HG02973 (cell line): ENCODE measurements around the gene NKAIN4.
"Not testable (repeated sequence)": the region's sequence is repeated elsewhere in the genome, so short reads cannot be mapped to it uniquely, and the experiment has no call there.

Source experiments
- ATAC-seq: cut with Tn5 transposase; IDR thresholded peaks from one replicate; pipeline ENCODE4 v1.9.1; 2021; ENCODE audit warnings: moderate library complexity; ENCODE audit not compliant: unreplicated experiment

NKAIN4 gene

DNA sequence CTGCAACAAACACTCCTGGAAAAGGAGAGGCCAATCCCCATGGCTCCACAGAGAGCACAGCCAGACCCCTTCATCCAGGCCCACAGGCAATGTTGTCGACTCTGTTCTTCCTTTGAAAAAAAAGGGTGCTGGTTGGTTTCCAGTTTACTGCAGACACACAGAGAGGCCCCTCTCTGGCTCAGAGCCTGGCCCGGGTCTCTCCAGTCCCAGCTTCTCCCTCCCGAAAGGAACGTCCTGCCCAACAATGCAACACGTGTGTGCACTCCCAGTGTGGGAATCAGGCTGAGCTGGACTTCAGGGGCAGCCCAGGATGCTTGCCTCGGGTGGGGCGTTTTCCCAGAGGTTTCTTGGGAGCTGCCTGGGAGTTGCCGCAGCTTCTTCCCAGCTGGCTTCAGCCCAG, 4.5 kb upstream of the NKAIN4 start:
- no peak for ATAC-seq

DNA sequence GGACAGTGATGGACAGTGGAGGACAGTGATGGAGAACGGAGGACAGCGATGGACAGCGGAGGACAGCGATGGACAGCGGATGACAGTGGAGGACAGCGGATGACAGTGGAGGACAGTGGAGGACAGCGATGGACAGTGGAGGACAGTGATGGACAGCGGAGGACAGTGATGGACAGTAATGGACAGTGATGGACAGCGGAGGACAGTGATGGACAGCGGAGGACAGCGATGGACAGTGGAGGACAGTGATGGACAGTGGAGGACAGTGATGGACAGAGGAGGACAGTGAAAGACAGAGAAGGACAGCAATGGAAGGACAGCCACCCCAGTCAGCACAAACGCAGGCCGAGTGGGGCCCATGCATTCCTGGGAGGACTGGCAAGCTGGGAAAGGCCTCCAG, 3.4 kb upstream of the NKAIN4 start:
- no peak for ATAC-seq

DNA sequence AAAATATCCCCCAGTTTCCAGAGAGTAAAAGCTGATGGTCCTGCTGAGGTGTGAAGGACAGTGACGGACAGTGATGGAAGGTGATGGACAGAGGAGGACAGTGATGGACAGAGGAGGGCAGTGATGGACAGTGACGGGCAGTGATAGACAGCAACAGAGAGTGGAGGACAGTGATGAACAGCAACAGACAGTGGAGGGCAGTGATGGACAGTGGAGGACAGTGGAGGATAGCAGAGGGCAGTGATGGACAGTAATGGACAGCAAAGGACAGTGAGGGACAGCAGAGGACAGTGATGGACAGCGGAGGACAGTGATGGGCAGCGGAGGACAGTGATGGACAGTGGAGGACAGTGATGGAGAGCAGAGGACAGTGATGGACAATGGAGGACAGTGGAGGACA, 2.7 kb upstream of the NKAIN4 start:
- no peak for ATAC-seq

DNA sequence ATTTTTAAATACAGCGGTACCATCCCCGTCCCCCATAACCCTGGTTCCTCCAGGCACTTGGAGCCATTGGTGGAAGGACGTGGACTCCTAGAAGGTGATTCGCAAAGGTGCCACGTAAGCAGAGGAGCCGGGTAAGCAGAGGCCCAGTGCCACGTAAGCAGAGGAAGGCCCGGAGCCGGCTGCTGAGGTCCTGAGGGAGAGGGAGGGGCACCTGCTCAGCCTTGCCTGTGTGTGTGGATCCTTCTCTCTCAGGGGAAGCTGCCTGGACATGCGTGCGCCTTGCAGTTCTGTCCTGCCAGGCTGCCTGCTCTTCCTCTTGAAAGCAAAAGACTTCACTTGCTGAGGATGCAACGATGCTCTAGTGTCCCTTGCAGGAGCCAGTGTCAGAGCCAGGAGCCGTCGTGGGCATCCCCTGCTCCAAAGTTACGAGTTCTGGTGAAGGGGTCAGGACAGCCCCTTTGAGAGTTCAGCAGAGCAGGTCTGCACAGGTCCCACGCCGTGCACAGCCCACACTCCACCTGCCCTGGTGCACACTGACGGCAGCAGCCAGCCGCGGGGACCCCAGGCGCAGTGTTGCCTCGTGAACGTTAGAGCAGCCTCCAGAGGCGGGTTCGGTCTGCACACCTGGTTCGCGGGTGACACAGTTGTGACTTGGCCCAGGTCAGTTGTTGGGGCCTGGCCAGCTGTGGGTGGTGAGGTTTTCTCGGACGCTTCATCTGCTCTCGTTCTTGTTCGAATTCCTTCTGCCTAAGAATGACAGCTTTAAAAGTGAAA, 1.9 kb upstream of the NKAIN4 start:
- ATAC-seq, result no peak

DNA sequence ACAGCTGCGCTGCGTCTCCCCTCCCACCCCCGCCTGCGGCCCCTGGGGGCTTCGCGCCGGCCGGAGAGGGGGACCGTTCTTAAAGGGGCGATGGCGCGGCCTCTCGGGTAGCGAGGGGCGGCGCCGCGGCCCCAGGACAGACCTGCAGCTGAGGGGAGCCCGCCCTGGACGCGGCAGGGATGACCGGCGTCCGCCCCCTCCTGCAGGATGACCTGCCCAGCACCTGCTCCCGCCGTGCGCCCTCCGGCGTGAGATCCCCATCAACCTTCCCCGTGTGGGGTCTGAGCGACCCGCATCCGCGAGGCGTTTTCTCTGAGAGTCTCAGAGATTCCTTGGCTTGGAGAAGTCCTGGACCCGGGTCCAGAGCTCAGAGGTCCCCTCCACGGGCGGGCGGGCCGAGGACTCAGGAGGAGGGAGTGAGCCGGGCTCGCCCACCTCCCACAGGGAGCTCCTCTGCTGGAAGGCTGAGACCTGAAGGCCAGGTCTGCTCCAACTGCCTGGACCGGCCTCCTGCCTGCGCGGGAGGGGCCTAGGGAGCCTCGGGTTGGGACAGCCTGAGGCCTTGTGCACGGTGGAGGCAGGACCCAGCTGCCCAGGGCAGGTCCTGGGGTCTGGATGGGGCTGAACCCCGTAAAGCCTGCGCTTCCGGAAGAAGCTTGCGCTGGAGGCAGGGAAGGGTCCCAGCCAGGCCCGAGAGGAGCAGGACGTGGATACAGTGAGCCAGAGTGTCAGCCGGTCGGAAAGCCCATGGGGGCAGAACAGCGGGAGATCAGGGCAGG, 532 bp upstream of the NKAIN4 start:
- no peak for ATAC-seq

DNA sequence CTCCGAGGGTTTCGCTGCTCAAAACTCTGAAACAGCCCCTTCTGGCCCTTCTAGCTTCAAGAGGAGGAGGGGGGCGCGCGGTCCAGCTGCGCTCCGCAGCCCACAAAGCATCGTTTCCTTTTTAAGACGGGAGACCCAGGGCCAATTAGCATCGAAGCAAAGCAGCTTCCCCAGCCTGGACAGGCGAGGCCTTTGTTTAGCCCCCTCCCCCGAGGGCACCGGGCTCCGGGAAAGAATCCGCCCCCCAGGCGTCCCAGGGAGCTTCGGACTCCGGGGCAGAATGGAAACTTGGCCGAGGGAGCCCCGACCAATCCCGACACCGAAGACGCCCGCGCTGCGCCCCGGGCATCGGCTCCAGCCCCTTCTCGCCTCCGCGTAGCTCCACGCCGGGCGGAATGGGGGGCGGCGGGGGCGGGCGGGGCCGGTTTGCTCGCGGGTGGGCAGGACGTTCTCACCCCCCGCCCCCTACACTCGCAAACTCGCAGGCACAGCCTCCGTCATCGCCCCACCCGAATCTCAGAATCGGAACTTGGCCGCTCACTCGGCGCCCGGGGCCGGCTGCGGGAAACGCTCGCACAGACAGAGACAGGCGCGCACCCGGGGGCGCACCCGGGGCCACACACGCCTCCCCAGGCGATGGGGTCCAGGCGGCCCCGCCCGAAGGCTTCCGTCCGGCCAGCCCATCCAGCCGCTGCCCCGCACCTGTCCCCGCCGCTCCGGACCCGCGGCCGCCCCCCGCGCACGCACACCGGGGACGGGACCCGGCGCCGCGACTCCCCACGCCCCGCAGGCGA, 628 bp downstream of the NKAIN4 start:
- ATAC-seq, result no peak

DNA sequence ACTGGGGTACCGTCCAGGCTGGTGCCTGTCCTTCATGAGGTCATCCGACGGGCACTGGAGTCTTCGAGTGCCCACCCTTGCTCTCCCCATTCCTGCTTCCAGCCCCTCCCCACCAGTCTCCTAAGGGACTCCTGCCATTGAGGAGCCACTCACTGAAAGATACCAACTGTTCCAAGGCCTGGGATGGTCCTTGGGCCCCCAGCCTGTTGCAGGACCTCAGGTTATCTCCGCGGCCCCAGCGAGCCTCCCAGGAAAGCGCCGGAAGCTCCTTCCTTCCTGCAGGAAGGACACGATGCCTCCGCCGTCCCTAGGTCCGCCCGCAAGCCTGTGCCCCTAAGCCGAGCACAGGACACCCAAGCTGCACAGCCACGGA, 1.2 kb downstream of the NKAIN4 start:
- ATAC-seq, result no peak

DNA sequence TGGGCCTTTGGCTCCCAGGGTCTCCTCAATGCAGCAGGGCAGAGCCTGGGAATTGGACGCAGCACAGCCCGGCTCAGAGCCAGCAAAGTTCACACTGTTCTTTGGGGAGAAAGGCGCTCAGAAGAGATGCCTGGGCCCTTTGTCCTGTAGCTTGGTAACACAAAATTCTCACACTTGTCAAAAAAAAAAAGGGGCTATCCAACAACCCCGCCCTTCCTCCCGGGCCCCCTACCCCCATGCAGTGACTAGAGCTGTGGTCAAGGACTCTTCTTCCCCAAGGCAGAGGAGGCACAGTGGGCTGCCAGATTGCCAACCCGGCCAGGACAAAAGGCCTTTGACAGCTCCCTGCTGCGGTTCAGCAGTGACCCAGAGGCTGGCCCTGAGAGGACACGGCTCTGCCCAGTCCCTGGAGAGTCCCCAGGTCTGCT, 2.0 kb downstream of the NKAIN4 start:
- no peak for ATAC-seq

DNA sequence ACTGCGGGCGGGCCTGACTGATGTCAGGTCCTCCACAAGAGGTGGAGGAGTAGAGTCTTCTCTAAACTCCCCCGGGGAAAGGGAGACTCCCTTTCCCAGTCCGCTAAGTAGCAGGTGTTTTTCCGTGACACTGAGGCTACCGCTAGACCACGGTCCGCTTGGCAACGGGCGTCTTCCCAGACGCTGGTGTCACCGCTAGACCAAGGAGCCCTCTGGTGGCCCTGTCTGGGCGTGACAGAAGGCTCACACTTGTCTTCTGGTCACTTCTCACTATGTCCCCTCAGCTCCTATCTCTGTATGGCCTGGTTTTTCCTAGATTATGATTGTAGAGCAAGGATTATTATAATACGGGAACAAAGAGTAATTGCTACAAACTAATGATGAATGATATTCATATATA, 2.9 kb downstream of the NKAIN4 start:
- not testable (repeated sequence) for ATAC-seq

DNA sequence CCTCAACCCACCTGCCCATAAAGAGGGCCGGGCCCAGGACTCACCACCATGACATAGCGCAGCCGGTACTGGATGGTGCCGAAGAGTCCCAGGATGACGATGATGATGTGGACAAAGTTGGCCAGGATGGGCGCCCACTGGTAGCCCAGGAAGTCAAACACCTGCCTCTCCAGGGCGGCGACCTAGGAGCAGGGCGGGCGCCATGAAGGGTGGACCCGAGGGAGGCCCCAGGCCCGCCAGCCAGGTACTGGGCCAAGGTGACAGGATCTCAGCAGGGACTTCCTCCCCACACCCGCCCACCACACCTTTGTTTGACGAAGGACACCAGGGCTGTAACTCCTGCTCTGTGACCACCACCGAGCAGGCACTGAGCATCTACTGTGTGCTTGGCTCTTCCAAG, 4.4 kb downstream of the NKAIN4 start:
- no peak for ATAC-seq

DNA sequence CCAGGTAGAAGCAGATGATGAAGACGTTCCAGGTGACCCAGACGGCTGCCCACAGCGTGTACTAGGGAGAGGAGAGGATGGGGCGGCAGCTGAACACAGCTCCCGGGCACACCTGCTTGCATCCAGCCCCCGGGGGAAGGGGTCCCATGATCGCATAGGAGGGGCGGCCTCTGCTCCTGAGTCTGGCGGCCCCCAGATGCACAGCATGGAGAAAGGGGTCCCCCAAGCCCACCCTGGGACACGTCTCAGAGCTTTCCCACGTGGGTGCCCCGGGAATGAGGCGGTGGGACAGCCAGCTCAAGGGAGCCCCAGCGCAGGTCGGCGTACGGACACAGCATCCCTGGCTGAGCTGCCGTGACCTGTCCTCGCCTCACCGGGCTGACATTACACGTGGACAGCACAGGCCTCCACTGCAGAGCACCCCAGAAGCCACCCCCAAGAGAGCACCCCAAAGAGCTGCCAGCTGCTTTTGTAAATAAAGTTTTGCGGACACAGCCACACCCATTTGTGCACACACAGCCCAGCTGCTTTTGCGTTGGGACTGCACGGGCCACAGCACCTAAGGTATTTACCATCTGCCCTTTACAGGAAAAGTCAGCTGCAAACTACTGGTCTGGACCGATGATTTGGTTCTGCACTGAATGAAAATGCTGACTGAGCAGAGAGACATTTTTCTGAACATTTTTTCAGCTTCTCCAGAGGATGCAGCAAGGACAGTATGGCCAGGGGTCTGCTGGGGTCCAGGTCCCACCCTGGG, 5.2 kb downstream of the NKAIN4 start:
- ATAC-seq, result no peak

DNA sequence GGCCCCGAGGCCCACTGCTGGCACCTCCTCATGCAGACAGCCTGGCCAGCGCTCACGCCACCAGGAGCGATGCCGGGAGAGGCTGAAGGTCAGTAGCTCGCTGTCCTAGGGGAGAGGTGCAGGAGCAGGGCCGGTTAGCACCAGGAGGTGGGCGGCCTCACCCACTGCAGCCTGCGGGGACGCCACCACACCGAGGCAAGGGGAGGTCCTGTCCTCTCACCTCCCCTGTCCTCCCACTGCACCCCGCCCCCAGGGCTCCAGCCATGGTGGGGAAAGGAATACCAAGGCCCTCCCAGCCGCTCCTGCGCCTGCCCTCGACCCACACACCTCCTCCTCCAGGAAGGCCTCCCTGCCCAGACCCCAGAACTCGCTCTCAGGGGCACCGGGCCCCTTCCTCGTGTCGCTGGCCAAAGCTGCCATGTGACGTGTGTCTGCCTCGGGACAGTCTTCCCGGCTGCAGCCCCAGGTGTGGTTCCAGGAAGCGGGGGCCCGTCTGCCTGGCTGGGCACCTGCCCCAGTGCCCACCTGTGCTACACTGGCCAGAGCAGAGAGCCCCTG, 6.5 kb downstream of the NKAIN4 start:
- ATAC-seq, result no peak

DNA sequence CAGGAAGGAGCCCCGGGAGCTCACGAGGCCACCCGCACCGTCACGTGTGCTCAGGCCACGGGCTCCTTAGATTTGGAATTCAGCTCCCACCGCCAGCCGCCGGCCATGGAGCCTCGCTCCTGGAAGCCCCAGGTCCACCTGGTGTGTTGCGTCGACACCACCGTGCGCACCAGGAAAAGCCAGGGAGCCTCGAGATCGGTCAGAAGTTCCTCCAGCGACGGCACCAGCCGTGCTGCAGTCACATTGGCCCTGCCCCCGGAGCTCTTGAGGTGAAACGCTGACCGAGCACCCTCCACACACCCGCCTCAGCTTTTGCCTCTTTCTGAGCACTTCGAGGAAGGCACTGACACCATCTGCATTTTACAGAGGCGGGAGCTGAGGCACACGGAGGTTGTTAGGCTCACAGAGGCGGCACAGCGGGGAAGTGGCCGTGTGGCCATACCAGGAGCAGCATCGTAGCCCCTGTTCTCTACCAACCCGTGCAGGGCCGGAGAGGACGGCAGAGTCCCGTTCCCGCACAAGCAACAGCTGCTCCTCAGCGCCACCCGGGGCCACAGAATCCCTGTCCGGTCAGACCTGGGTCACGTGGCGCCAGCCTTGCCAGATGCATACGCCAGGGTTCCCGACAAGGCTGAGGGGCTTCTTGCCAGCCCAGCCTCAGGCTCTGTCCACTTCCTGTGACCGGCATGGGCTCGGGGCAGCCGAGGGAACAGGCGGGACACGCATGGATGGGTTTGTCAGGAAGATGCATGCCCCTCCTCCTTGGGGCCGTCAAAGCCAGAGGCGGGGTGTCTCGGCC, 7.6 kb downstream of the NKAIN4 start:
- no peak for ATAC-seq

DNA sequence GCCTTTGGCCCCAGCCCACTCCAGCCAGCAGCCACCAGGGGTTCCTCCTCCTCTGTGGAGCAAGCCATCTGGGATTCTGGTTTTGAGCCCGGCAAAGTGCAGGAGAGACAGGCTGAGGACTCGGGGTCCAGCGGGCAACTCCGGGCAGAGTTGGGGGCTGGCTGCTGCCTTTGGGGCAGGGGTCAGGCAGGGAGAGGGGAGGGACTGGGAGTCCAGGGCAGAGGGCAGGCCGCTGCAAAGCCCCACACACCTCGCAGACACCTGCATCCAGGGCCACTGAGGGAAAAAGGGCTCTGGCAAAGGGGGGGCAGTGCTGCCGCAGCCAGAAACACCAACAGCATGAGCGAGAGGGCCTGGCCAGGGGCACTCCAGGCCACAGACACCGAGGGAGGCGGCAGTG, 9.8 kb downstream of the NKAIN4 start:
- no peak for ATAC-seq

DNA sequence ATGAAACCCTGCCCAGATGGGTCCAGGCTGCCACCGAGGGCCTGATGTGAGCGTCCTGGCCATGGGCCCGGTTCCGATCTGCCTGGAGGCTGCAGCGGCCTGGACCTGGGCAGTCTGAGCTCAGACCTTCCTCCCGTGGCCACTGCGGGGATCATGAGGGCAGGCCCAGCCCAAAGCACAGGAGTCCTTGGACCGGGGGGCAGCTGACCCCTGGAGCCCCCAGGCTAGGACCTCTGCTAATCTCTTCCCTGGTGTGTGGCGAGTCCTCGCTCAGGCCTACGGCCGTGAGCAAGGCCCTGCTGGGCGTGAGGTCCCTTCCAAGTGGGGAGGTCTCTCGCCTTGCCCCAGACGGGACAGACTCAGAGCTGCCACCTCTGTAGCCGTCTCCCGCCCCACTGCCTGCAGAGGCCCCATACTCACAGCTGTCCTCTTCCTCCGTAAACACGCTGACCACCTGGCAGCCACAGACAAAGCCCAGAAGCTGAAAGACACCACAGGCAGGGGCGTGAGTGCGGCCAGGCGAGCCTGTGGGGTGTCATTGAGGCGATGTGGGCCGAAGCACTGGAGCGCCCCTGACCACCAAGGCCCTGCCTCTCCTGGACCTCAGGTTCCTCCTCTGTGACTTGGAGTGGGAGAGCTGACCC, 10.5 kb downstream of the NKAIN4 start:
- ATAC-seq, result no peak

DNA sequence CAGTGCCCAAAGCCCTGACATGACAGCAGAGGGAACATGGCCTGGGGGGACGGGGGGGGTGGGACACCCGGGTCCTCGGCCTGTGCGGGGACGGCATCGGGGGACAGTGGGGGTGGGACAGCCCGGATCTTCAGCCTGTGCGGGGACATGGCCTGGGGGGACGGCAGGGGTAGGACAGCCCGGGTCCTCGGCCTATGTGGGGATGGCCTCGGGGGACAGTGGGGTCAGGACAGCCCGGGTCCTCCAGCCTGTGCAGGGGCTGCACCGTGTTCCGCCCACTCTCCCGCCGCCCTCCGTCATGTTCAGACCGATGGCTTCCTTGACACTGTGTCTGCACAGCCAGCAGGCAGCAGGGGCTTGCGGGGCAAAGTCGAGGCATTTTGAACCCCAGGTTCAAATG, 11.5 kb downstream of the NKAIN4 start:
- no peak for ATAC-seq

DNA sequence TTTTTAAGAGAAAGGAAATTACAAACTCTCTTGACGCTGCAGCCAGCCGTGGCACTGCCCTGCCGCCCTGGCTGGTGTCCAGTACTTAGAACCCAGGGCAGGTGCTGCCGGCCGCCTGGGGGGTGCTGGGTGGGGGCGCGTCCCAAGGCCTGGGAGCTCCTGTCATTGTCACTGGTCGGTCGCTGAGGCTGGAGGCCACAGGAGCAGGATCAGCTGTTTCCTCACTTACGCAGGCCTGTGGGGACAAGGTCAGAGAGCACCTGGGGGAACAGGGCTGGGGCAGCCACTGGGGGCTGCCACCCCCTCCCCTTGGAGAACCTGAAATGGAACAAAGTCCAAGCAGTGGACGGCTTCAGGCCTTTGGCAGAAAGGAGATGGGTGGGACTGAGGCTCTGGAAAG, 13.0 kb downstream of the NKAIN4 start:
- no peak for ATAC-seq

DNA sequence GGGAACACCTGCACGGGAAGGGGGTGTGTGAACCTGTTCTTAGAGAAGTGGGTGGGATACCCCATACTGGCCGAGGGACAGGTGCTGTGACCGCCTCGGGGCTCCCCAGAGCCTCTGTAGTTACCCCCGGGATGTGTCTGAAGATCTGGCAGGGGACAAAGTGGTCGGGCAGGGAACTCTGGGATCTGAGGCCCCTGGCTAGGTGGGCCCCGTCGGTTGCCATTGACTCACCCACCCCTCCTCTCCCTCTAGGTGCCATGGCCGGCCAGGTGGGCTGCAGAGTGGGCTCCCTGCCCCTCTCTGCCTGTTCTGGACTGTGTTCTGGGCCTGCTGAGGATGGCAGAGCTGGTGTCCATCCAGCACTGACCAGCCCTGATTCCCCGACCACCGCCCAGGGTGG, 14.3 kb downstream of the NKAIN4 start:
- no peak for ATAC-seq

DNA sequence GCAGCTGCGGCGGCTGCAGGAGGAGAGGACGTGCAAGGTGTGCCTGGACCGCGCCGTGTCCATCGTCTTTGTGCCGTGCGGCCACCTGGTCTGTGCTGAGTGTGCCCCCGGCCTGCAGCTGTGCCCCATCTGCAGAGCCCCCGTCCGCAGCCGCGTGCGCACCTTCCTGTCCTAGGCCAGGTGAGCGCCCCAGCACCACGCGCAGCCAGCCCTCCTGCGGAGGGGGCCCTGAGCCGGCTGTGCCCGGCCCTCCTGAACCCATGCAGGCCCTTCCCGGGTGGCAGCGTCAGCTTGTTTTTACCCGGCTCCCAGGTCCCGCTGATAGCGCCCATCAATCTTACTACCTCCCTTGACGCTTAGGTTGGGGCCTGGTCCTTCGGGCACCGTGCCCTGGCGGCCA, 14.8 kb downstream of the NKAIN4 start:
- ATAC-seq, result no peak
